ENCODE measurements around the gene SEPTIN10.
A peak's percentile ranks its signal among the peaks of the same experiment; 100 is the strongest.
"Not testable (repeated sequence)": the region's sequence is repeated elsewhere in the genome, so short reads cannot be mapped to it uniquely, and the experiment has no call there.

The SEPTIN10 gene

DNA sequence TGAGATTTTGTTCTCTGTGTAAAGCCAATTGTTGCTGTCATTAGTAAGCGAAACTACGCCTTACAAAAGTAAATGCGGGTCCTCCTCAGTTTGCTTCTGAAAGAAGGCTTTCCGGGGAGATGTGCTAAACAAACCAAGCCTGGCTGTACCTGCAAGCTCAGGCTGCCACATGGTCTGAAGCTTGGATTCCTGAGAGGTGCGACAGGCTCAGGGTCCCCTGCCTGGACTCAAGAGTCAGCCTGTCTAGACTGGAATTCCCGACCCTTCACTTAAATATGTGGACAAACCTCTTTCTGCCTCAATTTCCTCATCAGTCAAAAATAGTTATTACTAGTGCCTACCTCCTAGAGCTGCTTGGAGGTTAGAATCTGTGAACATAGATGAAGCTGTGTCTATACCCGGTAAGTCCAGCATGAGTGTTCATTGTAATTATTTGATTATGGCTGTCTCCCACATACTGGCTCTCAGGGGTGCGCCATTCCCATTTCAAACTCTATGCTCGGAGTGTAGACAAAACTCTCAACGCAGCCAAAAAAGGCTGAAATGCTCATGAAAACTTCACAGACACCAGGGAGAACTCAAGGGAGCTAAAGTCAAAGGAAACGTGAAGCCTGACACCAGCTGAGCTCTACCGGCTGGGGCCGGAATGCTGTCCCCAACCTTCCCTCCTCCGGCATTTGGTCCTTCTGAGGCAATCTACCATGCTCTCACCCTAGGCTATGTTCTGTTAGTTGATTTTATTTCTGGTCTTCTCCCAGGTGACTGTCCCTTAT is 31.8 kb upstream of the SEPTIN10 start:
- Histone ChIP-seq H3K27me3 (ENCODE audit: control insufficient read depth, insufficient read depth, low read length) (no peaks in the 10 kb centered on the region), H3K4me1 (ENCODE audit: control insufficient read depth, insufficient read depth, low read length) (peaks cover 15% of the 10 kb centered on the region), H3K9me3 (ENCODE audit: control insufficient read depth, low read length) (no peaks in the 10 kb centered on the region), H3K36me3 (ENCODE audit: control insufficient read depth, insufficient read depth, low read length) (no peaks in the 10 kb centered on the region), H3K4me3 (ENCODE audit: low read length) (no peak overlapping the region), H3K9ac (ENCODE audit: low read length) (no peak overlapping the region)

GRCh38 chr2:109644571-109645275 is 31.0 kb upstream of the SEPTIN10 start:
- H3K27me3 ChIP-seq (ENCODE audit: control insufficient read depth, insufficient read depth, low read length), result no peaks in the 10 kb centered on the region
- H3K4me1 ChIP-seq (ENCODE audit: control insufficient read depth, insufficient read depth, low read length), result peaks cover 15% of the 10 kb centered on the region
- H3K9ac ChIP-seq (ENCODE audit: low read length), result peak overlapping the region; percentile 58
- no peak overlapping the region for H3K4me3 ChIP-seq (ENCODE audit: low read length)
- H3K36me3 ChIP-seq (ENCODE audit: control insufficient read depth, insufficient read depth, low read length), result no peaks in the 10 kb centered on the region
- no peaks in the 10 kb centered on the region for H3K9me3 ChIP-seq (ENCODE audit: control insufficient read depth, low read length)

DNA sequence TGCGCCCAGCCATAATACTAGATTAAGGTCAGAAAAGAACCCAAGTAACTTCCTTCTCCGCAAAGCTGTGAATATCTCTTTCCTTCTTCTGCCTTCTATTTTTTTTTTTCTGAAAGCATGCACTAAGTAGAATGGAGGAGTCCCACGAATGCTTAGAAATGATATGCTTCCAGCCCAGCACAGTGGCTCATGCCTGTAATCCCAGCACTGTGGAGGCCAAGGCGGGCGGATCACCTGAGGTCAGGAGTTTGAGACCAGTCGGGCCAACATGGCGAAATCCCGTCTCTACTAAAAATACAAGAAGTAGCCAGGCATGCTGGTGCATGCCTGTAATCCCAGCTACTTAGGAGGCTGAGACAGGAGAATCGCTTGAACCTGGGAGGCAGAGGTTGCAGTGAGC is 26.2 kb upstream of the SEPTIN10 start:
- H3K9ac ChIP-seq (ENCODE audit: low read length); H3K9me3 ChIP-seq (ENCODE audit: control insufficient read depth, low read length); H3K36me3 ChIP-seq (ENCODE audit: control insufficient read depth, insufficient read depth, low read length); H3K27me3 ChIP-seq (ENCODE audit: control insufficient read depth, insufficient read depth, low read length); H3K4me3 ChIP-seq (ENCODE audit: low read length): not testable (repeated sequence)
- peaks cover 17% of the 10 kb centered on the region for H3K4me1 ChIP-seq (ENCODE audit: control insufficient read depth, insufficient read depth, low read length)

GRCh38 chr2:109638795-109639194 is 25.0 kb upstream of the SEPTIN10 start:
- Histone ChIP-seq H3K36me3 (ENCODE audit: control insufficient read depth, insufficient read depth, low read length) (no peaks in the 10 kb centered on the region), H3K27me3 (ENCODE audit: control insufficient read depth, insufficient read depth, low read length) (no peaks in the 10 kb centered on the region), H3K9me3 (ENCODE audit: control insufficient read depth, low read length) (no peaks in the 10 kb centered on the region), H3K4me3 (ENCODE audit: low read length) (no peak overlapping the region), H3K9ac (ENCODE audit: low read length) (no peak overlapping the region), H3K4me1 (ENCODE audit: control insufficient read depth, insufficient read depth, low read length) (peaks cover 6% of the 10 kb centered on the region)

DNA sequence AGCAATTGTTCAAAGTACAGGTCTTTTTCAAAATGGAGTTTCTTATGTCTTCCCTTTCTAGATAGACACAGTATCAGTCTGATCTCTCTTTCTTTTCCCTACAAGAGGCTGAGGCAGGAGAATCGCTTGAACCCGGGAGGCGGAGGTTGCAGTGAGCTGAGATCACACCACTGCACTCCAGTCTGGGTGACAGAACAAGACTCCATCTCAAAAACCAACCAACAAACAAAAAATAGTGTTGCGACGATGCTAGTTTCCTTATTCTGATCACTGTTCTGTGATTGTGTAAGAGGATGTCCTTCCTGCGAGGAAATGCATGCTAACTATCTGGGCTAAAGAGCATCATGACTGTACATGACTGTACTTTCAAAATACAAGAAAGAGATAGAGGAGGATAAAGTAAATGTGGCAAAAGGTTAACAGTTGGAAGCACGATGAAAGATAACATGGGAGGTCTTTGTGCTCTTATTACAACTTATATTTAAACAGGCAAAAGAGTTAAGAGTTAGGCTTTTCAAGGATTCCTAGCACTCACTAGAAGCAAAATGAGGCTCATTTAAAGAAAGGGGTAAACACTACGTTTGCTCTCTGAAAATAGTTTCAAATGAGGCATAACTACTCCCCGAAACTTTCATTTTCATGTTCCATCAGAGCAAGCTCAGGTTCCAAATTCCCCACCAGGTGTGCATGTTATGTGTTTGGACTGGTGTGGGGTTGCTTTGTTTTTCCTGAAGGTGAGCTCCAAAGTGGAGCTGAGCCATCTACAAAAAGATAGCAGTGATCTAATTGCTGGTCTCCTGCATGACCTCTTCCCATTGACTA is 24.2 kb upstream of the SEPTIN10 start:
- Histone ChIP-seq H3K9ac (ENCODE audit: low read length) (no peak overlapping the region), H3K4me1 (ENCODE audit: control insufficient read depth, insufficient read depth, low read length) (peaks cover 6% of the 10 kb centered on the region), H3K4me3 (ENCODE audit: low read length) (no peak overlapping the region), H3K27me3 (ENCODE audit: control insufficient read depth, insufficient read depth, low read length) (no peaks in the 10 kb centered on the region), H3K9me3 (ENCODE audit: control insufficient read depth, low read length) (no peaks in the 10 kb centered on the region), H3K36me3 (ENCODE audit: control insufficient read depth, insufficient read depth, low read length) (no peaks in the 10 kb centered on the region)

GRCh38 chr2:109636317-109636716 is 22.6 kb upstream of the SEPTIN10 start:
- H3K36me3 ChIP-seq (ENCODE audit: control insufficient read depth, insufficient read depth, low read length), result no peaks in the 10 kb centered on the region
- peaks cover 6% of the 10 kb centered on the region for H3K4me1 ChIP-seq (ENCODE audit: control insufficient read depth, insufficient read depth, low read length)
- H3K27me3 ChIP-seq (ENCODE audit: control insufficient read depth, insufficient read depth, low read length), result no peaks in the 10 kb centered on the region
- no peaks in the 10 kb centered on the region for H3K9me3 ChIP-seq (ENCODE audit: control insufficient read depth, low read length)
- H3K4me3 ChIP-seq (ENCODE audit: low read length), result no peak overlapping the region
- no peak overlapping the region for H3K9ac ChIP-seq (ENCODE audit: low read length)

- H3K36me3 ChIP-seq (ENCODE audit: control insufficient read depth, insufficient read depth, low read length), result no peaks in the 10 kb centered on the region
- H3K9me3 ChIP-seq (ENCODE audit: control insufficient read depth, low read length), result no peaks in the 10 kb centered on the region
- no peak overlapping the region for H3K4me3 ChIP-seq (ENCODE audit: low read length)
- peaks cover 6% of the 10 kb centered on the region for H3K4me1 ChIP-seq (ENCODE audit: control insufficient read depth, insufficient read depth, low read length)
- H3K27me3 ChIP-seq (ENCODE audit: control insufficient read depth, insufficient read depth, low read length), result no peaks in the 10 kb centered on the region
- H3K9ac ChIP-seq (ENCODE audit: low read length), result no peak overlapping the region
These were observed 21.9 kb upstream of the SEPTIN10 start for GRCh38 chr2:109635426-109636304.

GRCh38 chr2:109633284-109633961 is 19.7 kb upstream of the SEPTIN10 start:
- H3K27me3 ChIP-seq (ENCODE audit: control insufficient read depth, insufficient read depth, low read length), result no peaks in the 10 kb centered on the region
- peaks cover 6% of the 10 kb centered on the region for H3K4me1 ChIP-seq (ENCODE audit: control insufficient read depth, insufficient read depth, low read length)
- no peak overlapping the region for H3K9ac ChIP-seq (ENCODE audit: low read length)
- H3K9me3 ChIP-seq (ENCODE audit: control insufficient read depth, low read length), result no peaks in the 10 kb centered on the region
- no peak overlapping the region for H3K4me3 ChIP-seq (ENCODE audit: low read length)
- H3K36me3 ChIP-seq (ENCODE audit: control insufficient read depth, insufficient read depth, low read length), result no peaks in the 10 kb centered on the region

- Histone ChIP-seq H3K4me3 (ENCODE audit: low read length) (no peak overlapping the region), H3K36me3 (ENCODE audit: control insufficient read depth, insufficient read depth, low read length) (no peaks in the 10 kb centered on the region), H3K4me1 (ENCODE audit: control insufficient read depth, insufficient read depth, low read length) (no peaks in the 10 kb centered on the region), H3K9me3 (ENCODE audit: control insufficient read depth, low read length) (no peaks in the 10 kb centered on the region), H3K9ac (ENCODE audit: low read length) (no peak overlapping the region), H3K27me3 (ENCODE audit: control insufficient read depth, insufficient read depth, low read length) (no peaks in the 10 kb centered on the region)
These were observed 18.5 kb upstream of the SEPTIN10 start for GRCh38 chr2:109632158-109632789.

GRCh38 chr2:109631741-109632140 is 18.0 kb upstream of the SEPTIN10 start:
- Histone ChIP-seq H3K4me1 (ENCODE audit: control insufficient read depth, insufficient read depth, low read length) (no peaks in the 10 kb centered on the region), H3K4me3 (ENCODE audit: low read length) (no peak overlapping the region), H3K27me3 (ENCODE audit: control insufficient read depth, insufficient read depth, low read length) (no peaks in the 10 kb centered on the region), H3K9ac (ENCODE audit: low read length) (no peak overlapping the region), H3K36me3 (ENCODE audit: control insufficient read depth, insufficient read depth, low read length) (no peaks in the 10 kb centered on the region), H3K9me3 (ENCODE audit: control insufficient read depth, low read length) (no peaks in the 10 kb centered on the region)

Measured in mucosa of stomach (tissue), 1 donor.